HG03135 (cell line): ENCODE data around the gene RARA.
"Not testable (repeated sequence)": the region's sequence is repeated elsewhere in the genome, so short reads cannot be mapped to it uniquely, and the experiment has no call there.

ENCODE experiments used
- ATAC-seq: cut with Tn5 transposase; IDR thresholded peaks from one replicate; pipeline ENCODE4 v1.9.1; 2021; ENCODE audit warnings: mild to moderate bottlenecking, moderate library complexity; ENCODE audit not compliant: unreplicated experiment

RARA gene

DNA sequence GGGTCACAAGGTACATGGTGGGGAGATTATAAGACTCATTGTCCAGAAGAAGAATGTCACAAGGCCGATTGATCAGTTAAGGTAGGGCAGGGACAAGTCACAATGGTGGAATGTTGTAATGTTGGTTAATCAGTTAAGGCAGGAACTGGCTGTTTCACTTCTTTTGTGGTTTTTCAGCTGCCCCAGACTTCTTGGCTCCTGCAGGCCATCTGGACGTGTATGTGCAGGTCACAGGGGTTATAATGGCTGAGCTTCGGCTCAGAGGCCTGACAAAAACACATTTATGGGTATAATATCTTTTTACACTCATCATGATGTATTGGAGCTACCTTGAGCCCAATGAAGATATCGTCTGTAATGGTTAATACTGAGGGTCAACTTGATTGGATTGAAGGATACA, 63.7 kb downstream of the RARA start:
- ATAC-seq, result not testable (repeated sequence)

DNA sequence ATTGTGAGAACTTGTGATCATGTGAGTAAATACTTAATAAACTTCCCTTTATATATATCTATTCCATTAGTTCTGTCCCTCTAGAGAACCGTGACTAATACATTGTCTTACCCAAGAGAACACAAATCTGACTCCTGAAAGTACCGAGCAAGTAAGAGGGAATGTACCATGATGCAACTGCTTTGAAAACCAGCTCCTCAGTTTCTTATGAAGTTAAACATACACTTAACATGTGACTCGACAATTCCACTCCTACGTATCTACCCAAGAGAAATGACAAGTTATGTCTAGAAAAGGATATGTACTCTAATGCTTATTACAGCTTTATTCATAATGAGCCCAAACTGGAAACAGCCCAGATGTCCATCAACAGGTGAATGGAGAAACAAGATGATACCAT, 64.3 kb downstream of the RARA start:
- no peak for ATAC-seq

DNA sequence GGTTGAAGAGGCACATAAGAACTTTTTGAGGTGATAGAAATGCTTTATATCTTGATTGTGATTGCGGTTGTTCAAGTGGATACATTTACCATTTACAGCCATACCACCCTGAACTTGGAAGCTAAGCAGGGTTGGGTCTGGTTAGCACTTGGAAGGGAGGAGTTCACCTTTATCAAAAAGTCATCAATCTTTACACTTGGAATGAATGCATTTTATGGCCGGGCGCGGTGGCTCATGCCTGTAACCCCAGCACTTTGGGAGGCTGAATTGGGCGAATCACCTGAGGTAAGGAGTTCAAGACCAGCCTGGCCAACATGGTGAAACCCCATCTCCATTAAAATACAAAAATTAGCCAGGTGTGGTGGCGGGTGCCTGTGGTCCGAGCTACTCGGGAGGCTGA, 65.0 kb downstream of the RARA start:
- no peak for ATAC-seq

DNA sequence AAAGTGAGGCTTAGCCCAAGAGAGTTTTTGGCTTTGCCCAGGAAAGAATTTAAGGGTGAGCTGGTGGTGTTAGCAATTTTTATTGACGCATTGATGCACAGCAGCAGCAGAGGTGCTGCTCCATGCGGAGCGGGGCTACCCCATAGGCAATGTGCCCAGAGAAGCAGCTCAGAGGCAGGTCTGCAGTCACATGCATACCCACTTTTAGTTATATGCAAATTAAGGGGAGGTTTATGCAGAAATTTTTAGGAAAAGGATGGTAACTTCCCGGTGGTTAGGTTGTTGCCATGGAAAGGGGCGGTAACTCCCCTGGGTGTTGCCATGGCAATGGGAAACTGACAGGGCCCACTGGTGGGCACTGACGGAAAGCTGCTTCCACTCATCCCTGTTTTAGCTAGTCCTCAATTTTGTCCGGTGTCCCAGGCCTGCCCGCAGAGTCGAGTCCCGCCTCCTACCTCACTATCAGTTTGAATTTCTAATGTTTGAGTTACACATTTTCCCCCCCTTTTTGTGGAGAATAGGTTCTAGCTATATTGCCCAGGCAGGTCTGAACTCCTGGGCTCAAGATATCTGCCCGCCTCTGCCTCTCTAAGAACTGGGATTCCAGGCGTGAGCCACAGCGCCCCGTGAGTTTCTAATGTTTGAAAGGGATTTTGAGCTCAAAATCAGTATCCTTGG, 66.0 kb downstream of the RARA start:
- no peak for ATAC-seq

DNA sequence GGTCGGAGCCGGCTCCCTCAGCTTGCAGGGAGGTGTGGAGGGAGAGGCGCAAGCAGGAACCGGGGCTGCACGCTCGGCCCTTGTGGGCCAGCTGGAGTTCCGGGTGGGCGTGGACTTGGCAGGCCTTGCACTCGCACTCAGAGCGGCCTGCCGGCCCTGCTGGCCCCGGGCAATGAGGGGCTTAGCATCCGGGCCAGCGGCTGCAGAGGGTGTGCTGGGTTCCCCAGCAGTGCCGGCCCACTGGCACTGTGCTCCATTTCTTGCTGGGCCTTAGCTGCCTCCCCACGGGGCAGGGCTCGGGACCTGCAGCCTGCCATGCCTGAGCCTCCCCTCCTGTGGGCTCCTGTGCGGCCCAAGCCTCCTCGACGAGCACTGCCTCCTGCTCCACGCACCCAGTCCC, 66.8 kb downstream of the RARA start:
- ATAC-seq, result not testable (repeated sequence)

DNA sequence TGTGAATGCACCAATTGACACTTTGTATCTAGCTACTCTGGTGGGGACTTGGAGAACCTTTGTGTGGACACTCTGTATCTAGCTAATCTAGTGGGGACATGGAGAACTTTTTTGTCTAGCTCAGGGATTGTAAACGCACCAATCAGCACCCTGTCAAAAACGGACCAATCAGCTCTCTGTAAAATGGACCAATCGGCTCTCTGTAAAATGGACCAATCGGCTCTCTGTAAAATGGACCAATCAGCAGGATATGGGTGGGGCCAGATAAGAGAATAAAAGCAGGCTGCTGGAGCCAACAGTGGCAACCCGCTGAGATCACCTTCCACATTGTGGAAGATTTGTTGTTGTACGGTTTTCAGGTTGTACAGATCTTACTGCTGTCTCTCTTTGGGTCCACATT, 67.6 kb downstream of the RARA start:
- not testable (repeated sequence) for ATAC-seq

DNA sequence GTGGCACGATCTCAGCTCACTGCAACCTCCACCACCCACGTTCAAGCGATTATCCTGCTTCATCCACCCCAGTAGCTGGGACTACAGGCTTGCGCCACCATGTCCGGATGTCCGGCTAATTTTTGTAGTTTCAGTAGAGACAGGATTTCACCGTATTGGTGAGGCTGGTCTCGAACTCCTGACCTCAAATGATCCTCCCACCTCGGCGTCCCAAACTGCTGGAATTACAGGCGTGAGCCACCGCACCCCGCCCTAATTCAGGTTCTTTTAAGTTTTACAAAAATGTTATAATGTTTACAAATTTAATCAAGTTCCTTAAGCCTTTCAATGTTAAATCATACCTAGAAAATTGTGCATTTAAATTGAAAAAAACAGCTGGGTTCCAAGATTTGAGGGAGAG, 68.9 kb downstream of the RARA start:
- no peak for ATAC-seq

DNA sequence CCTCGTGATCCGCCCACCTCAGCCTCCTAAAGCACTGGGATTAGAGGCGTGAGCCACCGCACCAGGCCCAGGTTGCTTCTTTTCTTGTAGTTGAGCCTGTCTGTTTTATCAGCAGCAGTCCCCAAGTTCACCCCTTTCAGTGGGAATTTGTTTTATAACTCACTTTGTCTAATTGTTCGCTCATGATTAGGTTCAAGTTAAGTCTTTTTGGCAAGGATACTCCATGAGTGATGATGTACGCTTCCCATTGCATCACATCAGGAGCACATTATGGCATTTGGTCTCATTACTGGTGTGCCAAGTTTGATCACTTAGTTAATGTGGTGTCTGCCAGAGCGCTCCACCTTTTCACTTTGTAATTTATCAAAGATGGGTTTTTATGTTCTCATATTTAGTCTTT, 70.0 kb downstream of the RARA start:
- no peak for ATAC-seq

DNA sequence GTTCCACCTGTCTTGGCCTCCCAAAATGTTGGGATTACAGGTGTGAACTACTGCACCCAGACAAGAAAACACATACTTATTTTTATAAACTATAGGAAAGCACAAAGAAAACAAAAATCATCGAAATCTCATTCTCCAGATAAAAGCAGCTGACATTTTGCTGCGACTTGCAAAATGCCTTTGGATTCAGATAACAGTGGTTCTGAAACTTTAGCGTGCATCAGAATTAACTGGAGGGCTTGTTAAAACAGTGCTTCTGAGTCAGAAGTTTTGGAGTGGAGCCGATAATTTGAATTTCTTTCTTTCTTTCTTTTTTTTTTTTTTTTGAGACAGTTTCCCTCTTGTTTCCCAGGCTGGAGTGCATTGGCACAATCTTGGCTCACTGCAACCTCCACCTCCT, 73.3 kb downstream of the RARA start:
- ATAC-seq, result no peak

DNA sequence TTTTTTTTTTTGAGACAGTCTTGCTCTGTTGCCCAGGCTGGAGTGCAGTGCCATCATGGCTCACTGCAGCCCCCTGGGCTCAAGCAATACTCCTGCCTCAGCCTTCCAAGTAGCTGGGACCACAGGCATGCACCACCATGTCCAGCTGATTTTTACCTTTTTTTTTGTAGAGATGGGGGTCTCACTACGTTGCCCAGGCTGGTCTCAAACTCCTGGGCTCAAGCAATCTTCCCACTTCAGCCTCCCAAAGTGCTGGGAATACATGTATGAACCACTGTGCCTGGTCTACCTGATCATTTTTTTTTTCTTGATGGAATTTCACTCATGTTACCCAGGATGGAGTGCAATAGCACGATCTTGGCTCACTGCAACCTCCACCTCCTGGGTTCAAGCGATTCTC, 77.6 kb downstream of the RARA start:
- not testable (repeated sequence) for ATAC-seq

DNA sequence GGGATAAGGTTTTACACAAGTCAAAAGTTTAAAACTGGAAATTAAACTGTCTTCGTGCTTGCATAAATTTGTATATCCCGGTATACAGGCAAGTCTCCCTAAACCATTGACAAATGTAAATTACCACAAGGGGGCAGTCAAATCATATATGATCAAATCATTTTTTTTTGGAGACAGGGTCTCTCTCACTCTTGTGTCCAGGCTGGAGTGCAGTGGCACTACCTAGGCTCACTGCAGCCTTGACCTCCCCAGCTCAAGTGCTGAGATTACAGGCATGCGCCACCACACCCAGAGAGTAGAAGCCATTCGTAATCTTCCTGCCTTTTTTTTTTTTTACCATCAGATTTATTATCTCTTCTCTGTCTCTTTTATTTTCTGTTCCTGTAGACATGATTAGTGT, 90.2 kb downstream of the RARA start:
- ATAC-seq, result no peak

DNA sequence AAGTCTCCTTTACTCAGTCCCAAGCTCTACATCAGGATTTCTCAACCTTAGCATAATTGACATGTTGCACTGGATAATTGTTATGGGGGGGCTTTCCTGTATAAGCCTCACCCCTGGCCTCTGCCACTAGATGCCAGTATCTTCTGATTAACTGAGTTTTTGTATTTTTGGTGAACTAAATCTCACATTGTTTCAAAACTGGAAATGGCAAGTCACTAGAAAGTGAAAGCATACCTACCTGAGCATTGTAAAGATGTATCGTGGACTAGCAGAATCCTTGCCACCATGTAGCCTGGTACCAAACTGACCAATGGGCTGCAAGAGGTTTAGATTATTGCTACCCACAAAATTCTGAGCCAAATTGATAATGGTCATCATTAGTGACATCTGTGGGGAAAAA, 93.7 kb downstream of the RARA start:
- no peak for ATAC-seq

DNA sequence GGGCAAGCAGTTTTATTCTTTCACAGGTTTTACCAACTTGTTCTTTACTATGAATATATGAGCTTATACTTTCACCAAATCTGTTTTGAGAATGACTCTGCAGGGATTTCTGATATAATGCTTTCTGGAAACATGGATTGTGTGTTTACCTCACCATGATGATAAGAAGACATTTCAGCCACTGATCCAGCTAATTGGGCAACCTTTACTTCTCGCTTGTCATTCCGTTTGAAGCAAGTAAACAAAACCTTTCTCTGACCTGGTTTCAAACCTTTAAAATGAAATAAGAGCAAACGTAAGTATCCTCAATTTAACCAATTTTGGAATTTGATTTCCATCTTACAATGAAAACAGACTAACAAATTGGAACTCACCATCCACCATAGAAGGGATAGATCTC, 95.0 kb downstream of the RARA start:
- no peak for ATAC-seq
